NT2/D1 (cell line): ENCODE results near the gene BTBD7.

Experiments
- DNase-seq: peaks from one replicate; pipeline ENCODE4 v3.0.0-alpha.2; 2011; ENCODE audit warnings: low read depth, low spot score
- H3K27me3 ChIP-seq: 2 replicates; pipeline ENCODE4 v1.6.0; 2011; ENCODE audit warnings: mild to moderate bottlenecking; ENCODE audit not compliant: insufficient read length, insufficient read depth
- H3K36me3 ChIP-seq: 2 replicates; pipeline ENCODE4 v1.6.1; 2011; ENCODE audit warnings: mild to moderate bottlenecking, low read length, mixed read lengths; ENCODE audit not compliant: insufficient read depth, insufficient read length
- H3K4me1 ChIP-seq: 2 replicates; pipeline ENCODE4 v1.5.1; 2011; ENCODE audit not compliant: insufficient read depth, insufficient read length
- H3K4me3 ChIP-seq: 2 replicates; pipeline ENCODE4 v1.5.1; 2011; ENCODE audit warnings: low read depth; ENCODE audit not compliant: insufficient read length
- H3K9ac ChIP-seq: 2 replicates; pipeline ENCODE4 v1.6.0; 2011; ENCODE audit warnings: low read depth; ENCODE audit not compliant: insufficient read length
- H3K9me3 ChIP-seq: 2 replicates; pipeline ENCODE4 v1.5.1; 2011; ENCODE audit warnings: mild to moderate bottlenecking, low read length; ENCODE audit not compliant: insufficient read depth
- SUZ12 ChIP-seq: IDR thresholded peaks from 2 replicates; pipeline ENCODE4 v1.6.1; 2011; ENCODE audit not compliant: insufficient read length, insufficient read depth; ENCODE audit errors: extremely low read depth
- YY1 ChIP-seq: IDR thresholded peaks from 2 replicates; pipeline ENCODE4 v1.6.1; 2011; ENCODE audit not compliant: insufficient read length, insufficient read depth
- ZNF274 ChIP-seq: IDR thresholded peaks from 2 replicates; pipeline ENCODE4 v1.6.1; 2011; ENCODE audit warnings: mild to moderate bottlenecking, low read depth, low read length

Gene BTBD7

GRCh38 chr14:93276031-93276716 is 56.7 kb downstream of the BTBD7 start:
- DNase-seq: no peak
- Histone ChIP-seq H3K36me3 (peaks cover 14% of the 10 kb centered on the region), H3K27me3 (no peaks in the 10 kb centered on the region), H3K4me1 (no peaks in the 10 kb centered on the region), H3K9ac (no peak overlapping the region), H3K4me3 (no peak overlapping the region), H3K9me3 (no peaks in the 10 kb centered on the region)
- TF ChIP-seq ZNF274 (no peak), YY1 (no peak), SUZ12 (no peak)

DNA sequence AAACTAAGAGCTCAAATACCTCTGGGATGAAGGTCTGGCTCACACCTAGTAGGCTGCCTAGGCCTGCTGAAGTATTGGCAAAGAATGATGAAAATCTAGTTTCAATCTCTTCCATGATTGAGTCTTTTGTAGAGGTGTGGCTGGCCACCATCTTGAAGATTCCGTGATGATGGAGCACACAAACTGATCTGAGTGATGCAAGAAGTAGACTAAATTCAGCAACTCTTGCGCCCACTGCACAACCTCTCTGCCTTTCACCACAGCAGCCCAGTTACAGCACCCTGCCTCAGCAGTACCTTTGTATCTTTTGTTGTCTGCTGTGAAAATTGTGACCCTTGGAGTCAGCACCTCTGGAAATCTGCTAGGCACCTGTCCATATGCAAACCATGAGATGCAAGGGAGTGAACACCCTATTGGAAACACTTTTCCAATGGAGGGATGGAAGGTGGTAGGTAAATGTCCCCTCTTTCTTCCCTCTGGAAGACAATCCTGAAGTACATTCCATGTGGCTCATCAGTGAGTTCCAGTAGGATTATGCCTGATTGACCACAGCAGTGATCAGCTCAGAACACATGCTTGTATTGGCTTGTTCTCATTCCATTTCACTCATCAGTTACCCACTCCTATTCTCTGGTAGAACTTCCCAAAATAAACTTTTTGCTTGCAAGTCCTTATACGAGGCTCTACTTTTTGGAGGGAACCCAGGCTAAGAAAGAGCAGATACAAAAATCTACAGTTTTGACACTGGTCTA is 58.6 kb downstream of the BTBD7 start:
- DNase-seq: no peak
- no peaks in the 10 kb centered on the region for H3K4me1 ChIP-seq
- H3K4me3 ChIP-seq: no peak overlapping the region
- no peak overlapping the region for H3K9ac ChIP-seq
- H3K36me3 ChIP-seq: peaks cover 14% of the 10 kb centered on the region
- TF ChIP-seq ZNF274 (no peak), SUZ12 (no peak), YY1 (no peak)
- no peaks in the 10 kb centered on the region for H3K9me3 ChIP-seq
- H3K27me3 ChIP-seq: no peaks in the 10 kb centered on the region

- no peaks in the 10 kb centered on the region for H3K4me1 ChIP-seq
- H3K9ac ChIP-seq: no peak overlapping the region
- DNase-seq: no peak
- H3K4me3 ChIP-seq: no peak overlapping the region
- H3K9me3 ChIP-seq: no peaks in the 10 kb centered on the region
- H3K27me3 ChIP-seq: no peaks in the 10 kb centered on the region
- TF ChIP-seq SUZ12 (no peak), ZNF274 (no peak), YY1 (no peak)
- H3K36me3 ChIP-seq: peaks cover 14% of the 10 kb centered on the region
Measured at GRCh38 chr14:93271111-93271510, 61.7 kb downstream of the BTBD7 start.

DNA sequence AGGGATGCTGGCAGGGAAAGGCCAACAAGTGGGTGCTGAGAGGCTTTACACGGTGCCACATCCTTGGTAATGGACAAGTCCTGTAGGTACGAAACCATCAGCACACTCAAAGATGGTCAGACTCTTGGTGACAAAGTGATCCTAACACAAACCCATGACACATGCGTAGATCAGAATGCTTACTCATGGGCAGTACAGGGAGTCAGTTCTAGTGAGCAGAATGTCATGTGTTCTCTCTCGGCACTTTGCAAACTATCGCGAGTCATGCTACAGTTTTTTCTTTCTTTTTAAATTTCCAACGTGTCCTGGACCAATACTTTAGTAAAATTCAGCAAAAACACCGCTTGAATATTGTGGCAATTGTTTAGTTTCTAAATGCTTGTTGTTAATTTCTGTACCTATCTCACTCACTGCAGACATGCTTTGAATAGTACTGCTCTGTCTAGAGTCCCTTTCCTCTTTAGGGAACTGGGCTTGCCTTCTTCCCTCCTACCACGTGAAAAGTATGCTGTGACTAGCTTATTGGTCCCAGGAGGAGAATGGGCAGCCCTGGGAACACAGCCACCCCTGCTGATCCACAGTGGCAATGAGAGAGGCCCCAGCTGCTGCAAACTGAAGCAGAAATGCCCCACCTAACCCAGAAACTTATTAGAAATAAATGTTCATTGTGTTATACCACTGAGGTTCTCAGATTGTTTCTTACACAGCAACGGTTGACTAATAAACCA is 63.3 kb downstream of the BTBD7 start:
- TF ChIP-seq SUZ12 (no peak), ZNF274 (no peak), YY1 (no peak)
- no peak overlapping the region for H3K9ac ChIP-seq
- H3K27me3 ChIP-seq: no peaks in the 10 kb centered on the region
- peaks cover 11% of the 10 kb centered on the region for H3K36me3 ChIP-seq
- H3K4me3 ChIP-seq: no peak overlapping the region
- H3K9me3 ChIP-seq: no peaks in the 10 kb centered on the region
- H3K4me1 ChIP-seq: no peaks in the 10 kb centered on the region
- no peak for DNase-seq

- no peaks in the 10 kb centered on the region for H3K9me3 ChIP-seq
- H3K4me1 ChIP-seq: no peaks in the 10 kb centered on the region
- no peaks in the 10 kb centered on the region for H3K27me3 ChIP-seq
- no peak for DNase-seq
- no peak overlapping the region for H3K4me3 ChIP-seq
- no peak overlapping the region for H3K9ac ChIP-seq
- peaks cover 11% of the 10 kb centered on the region for H3K36me3 ChIP-seq
- TF ChIP-seq SUZ12: no peak
- TF ChIP-seq ZNF274: no peak
- TF ChIP-seq YY1: no peak
Measured at GRCh38 chr14:93268406-93268805, 64.4 kb downstream of the BTBD7 start.

DNA sequence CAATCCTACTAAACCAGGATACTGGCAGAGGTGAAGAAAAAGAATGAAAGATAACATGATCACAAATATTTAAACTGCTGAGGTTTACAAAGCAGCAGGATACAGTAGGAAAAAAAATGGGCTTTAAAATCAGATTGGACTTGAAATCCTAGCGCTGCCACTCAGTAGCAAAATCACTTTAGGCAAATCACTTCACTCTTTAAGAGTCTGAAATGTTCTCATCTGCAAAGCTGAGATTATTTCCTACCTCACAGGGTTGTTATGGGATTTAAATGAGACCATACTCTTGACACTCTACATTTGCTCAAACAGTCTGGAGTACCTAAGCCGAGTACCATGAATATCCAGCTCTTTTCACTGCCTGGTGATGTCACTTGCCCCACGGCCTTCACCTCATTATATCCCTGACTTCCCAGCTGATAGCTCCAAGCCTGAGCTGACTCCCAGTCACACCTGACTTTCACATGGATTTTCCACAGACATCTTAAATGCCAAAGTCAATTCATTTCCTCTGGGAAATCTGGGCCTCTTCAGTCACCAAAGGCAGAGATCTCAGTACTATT is 65.6 kb downstream of the BTBD7 start:
- no peaks in the 10 kb centered on the region for H3K9me3 ChIP-seq
- no peak overlapping the region for H3K9ac ChIP-seq
- no peaks in the 10 kb centered on the region for H3K4me1 ChIP-seq
- H3K27me3 ChIP-seq: no peaks in the 10 kb centered on the region
- peaks cover 17% of the 10 kb centered on the region for H3K36me3 ChIP-seq
- no peak overlapping the region for H3K4me3 ChIP-seq
- TF ChIP-seq ZNF274 (no peak), YY1 (no peak), SUZ12 (no peak)
- DNase-seq: no peak

DNA sequence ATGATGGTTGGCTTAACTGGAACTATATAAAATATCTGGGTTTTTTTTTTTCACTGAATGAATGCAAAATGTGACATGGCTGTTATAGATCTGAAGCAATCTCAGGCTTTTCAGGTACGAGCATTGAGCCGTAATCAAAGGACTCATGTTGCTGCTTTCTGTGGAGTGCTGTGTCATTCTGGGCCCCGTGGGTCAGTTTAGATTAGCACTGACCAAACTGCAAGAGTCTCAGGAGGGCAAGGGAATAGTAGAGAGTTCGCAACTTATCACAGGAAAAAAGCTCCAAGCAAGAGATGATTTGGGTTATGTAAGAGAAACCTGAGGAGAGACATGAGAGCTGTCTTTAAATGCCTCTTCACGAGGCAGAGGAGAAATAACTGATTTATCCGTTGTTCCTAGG is 66.7 kb downstream of the BTBD7 start:
- TF ChIP-seq YY1 (no peak), ZNF274 (no peak), SUZ12 (no peak)
- peaks cover 22% of the 10 kb centered on the region for H3K36me3 ChIP-seq
- H3K9me3 ChIP-seq: no peaks in the 10 kb centered on the region
- H3K4me1 ChIP-seq: no peaks in the 10 kb centered on the region
- H3K9ac ChIP-seq: no peak overlapping the region
- H3K4me3 ChIP-seq: no peak overlapping the region
- H3K27me3 ChIP-seq: no peaks in the 10 kb centered on the region
- no peak for DNase-seq
